Stomach (tissue), 9 donors: Measurements from ENCODE around the gene FAS. TPM values are rescaled to one million over a fixed set of nuclear protein-coding genes. Genes with fewer than 3 reads are reported as not detected.
"Not testable (repeated sequence)": the region's sequence is repeated elsewhere in the genome, so short reads cannot be mapped to it uniquely, and the experiment has no call there.

Experiments
- DNase-seq, 2 donors: peaks; one replicate each; pipeline versions ENCODE4 v3.0.0 to v3.0.0-alpha.2; 2013 to 2019
- H3K27ac ChIP-seq, 5 donors: fragments of 200-600 bp in 4 of 5; sonication (generic) in 4 of 5; one replicate each; pipeline ENCODE4 v1.5.1; 2013 to 2019; ENCODE audit warnings: mild to moderate bottlenecking in 1 of 5, moderate library complexity in 1 of 5
- H3K27me3 ChIP-seq, 3 donors: fragments of 200-600 bp; sonication (generic); one replicate each; pipeline ENCODE4 v1.5.1; 2017 to 2019; ENCODE audit warnings: mixed run types in 1 of 3
- H3K36me3 ChIP-seq, 4 donors: fragments of 200-600 bp; sonication (generic); 1 replicate in 3 of 4; 2 replicates in 1 of 4; pipeline ENCODE4 v1.5.1; 2016 to 2019
- H3K4me1 ChIP-seq, 4 donors: fragments of 200-600 bp; sonication (generic); one replicate each; pipeline ENCODE4 v1.5.1; 2016 to 2019
- H3K4me3 ChIP-seq, 4 donors: fragments of 200-600 bp; sonication (generic) in 3 of 4; one replicate each; pipeline ENCODE4 v1.5.1; 2016 to 2019; ENCODE audit warnings: mild to moderate bottlenecking in 1 of 4
- H3K9me3 ChIP-seq, 4 donors: fragments of 200-600 bp; sonication (generic); one replicate each; pipeline ENCODE4 v1.5.1; 2016 to 2019
- EP300 ChIP-seq: sonication (generic); formaldehyde crosslinking; IDR thresholded peaks from one replicate; pipeline ENCODE4 v1.6.1; 2017; ENCODE audit warnings: antibody characterized with exemption
- POLR2A ChIP-seq, 4 donors: fragments of 450-650 bp; IDR thresholded peaks; one replicate each; pipeline ENCODE4 v1.6.1; 2016; ENCODE audit warnings: antibody characterized with exemption in 4 of 4, control low read depth in 2 of 4, mild to moderate bottlenecking in 1 of 4, moderate library complexity in 1 of 4
- POLR2AphosphoS5 ChIP-seq, 3 donors: sonication (generic); formaldehyde crosslinking; IDR thresholded peaks; one replicate each; pipeline ENCODE4 v1.6.1; 2016; ENCODE audit warnings: antibody characterized with exemption in 3 of 3
- WGBS, 5 donors: extraction: QIAGEN DNeasy Blood & Tissue Kit in 3 of 5; methylation state at CpG; one replicate each; pipeline versions ENCODE4 v1.1.5 to v1.1.7; 2013 to 2018; 5-methylcytosine and 5-hydroxymethylcytosine counted together
- intact Hi-C: fragments of 100-400 bp; cut with DNase I; formaldehyde crosslinking; loops from one replicate; pipeline ENCODE4 v1.15.1; 2023; ENCODE audit warnings: low total_unique reads
- polyA plus RNA-seq, 3 donors: library from polyadenylated mRNA; stranded (reverse); fragments of 200-250 nt; gene quantifications; one replicate each; pipeline ENCODE4 v1.2.3, GENCODE V29; 2013
- total RNA-seq, 5 donors: library from RNA; depleted of rRNA; stranded (reverse); fragments of >200 nt; gene quantifications; one replicate each; pipeline versions ENCODE4 v1.1.0 to v1.2.3, GENCODE V29; 2014 to 2016
- TF ChIP-seq, protein P1 (sequence below), 7 experiments: fragments of 450-650 bp in 4 of 7; fragments of 200-600 bp in 3 of 7; sonication (generic) in 3 of 7; IDR thresholded peaks; one replicate each; pipeline ENCODE4 v1.5.1; 2016 to 2019; ENCODE audit warnings: antibody characterized with exemption in 7 of 7, control low read depth in 2 of 7, mild to moderate bottlenecking in 1 of 7
- donor health status: healthy with polysubstance abuse.
- donor health status: Bipolar disorder and iron deficiency.
- donor health status: healthy.

Gene FAS
- total and polyA plus RNA-seq, 8 donors: 5.0 to 107 (median 19.3) TPM; not detected in 1

DNA sequence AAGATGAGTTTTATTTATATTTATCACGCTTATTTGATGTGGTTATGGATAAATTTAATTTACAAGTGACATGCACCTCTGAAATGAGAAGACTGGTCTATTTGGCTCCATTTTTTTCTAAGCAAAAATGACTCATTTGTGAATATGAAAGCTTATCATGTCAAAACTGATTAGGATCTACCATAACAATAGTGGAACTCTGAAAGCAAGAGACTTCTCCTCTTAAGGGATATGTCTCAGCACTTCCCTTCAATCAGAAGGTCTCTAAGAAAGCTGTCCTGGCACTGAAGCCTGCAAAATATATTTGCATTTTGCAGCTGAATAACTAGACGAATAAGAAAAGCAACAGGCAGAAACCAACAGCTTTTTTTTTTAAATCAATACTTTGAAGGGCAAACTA is 12.7 kb downstream of the FAS start:
- no peak overlapping the region for H3K4me3 ChIP-seq
- peaks cover 5 to 24% (median 12%) of the 10 kb centered on the region in 4 donors for H3K4me1 ChIP-seq
- no peak overlapping the region for H3K27ac ChIP-seq
- intact Hi-C loops: no loop called here
- DNase-seq: no peak
- WGBS, 5 donors: 28 to 77% (median 67%) methylated on average over 2 of the region's 2 CpGs
- TF ChIP-seq POLR2AphosphoS5 (IDR thresholded peaks at IDR 0.05): no peak
- TF ChIP-seq EP300: no peak
- TF ChIP-seq, protein P1, sequence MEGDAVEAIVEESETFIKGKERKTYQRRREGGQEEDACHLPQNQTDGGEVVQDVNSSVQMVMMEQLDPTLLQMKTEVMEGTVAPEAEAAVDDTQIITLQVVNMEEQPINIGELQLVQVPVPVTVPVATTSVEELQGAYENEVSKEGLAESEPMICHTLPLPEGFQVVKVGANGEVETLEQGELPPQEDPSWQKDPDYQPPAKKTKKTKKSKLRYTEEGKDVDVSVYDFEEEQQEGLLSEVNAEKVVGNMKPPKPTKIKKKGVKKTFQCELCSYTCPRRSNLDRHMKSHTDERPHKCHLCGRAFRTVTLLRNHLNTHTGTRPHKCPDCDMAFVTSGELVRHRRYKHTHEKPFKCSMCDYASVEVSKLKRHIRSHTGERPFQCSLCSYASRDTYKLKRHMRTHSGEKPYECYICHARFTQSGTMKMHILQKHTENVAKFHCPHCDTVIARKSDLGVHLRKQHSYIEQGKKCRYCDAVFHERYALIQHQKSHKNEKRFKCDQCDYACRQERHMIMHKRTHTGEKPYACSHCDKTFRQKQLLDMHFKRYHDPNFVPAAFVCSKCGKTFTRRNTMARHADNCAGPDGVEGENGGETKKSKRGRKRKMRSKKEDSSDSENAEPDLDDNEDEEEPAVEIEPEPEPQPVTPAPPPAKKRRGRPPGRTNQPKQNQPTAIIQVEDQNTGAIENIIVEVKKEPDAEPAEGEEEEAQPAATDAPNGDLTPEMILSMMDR (IDR thresholded peaks at IDR 0.05): no peak
- no peak for TF ChIP-seq POLR2A (IDR thresholded peaks at IDR 0.05)
- H3K27me3 ChIP-seq: no peaks in the 10 kb centered on the region
- no peaks in the 10 kb centered on the region for H3K9me3 ChIP-seq
- peaks cover 0 to 41% (median 12%) of the 10 kb centered on the region in 4 donors for H3K36me3 ChIP-seq

DNA sequence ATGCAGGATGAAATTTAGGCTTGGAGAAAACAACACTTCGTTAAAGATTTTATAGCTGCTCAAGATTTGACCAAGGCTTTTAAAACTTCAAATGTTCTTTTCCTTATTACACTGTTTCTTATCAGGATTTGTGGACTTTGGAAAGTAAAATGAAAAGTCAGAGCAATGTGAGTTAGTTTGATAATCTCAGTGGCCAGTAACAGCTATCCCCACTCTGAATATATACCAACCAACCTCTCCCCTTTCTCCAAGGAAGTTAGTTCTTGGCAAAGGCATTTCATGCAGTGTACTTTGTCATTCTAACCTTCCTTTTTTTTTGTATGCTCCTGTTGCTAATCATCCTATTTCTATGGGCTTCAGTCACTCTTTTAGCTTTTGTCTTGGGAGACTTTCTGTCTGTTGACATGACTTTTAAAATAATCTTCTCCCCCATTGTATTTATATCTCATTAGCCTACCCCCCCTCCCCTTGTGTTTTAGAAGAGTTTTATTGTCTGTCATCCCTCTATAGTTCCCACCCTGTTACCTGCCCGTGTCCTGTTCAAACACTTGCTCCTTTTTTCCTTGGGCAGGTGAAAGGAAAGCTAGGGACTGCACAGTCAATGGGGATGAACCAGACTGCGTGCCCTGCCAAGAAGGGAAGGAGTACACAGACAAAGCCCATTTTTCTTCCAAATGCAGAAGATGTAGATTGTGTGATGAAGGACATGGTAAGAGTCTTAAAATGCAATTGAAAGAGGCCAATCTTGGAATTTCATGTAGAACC is 16.7 kb downstream of the FAS start:
- Histone ChIP-seq H3K27me3 (no peaks in the 10 kb centered on the region), H3K27ac (no peak overlapping the region), H3K4me1 (peaks cover 0 to 8% (median 6%) of the 10 kb centered on the region in 4 donors), H3K4me3 (no peak overlapping the region), H3K9me3 (no peaks in the 10 kb centered on the region), H3K36me3 (peaks cover 0 to 81% (median 49%) of the 10 kb centered on the region in 4 donors)
- 52 to 75% (median 56%) methylated on average over 3 of the region's 3 CpGs for WGBS, 5 donors
- TF ChIP-seq POLR2AphosphoS5 (IDR thresholded peaks at IDR 0.05) (no peak), POLR2A (IDR thresholded peaks at IDR 0.05) (no peak), EP300 (no peak)
- TF ChIP-seq, protein P1 (IDR thresholded peaks at IDR 0.05): no peak
- no peak for DNase-seq
- intact Hi-C loops: no loop called here

DNA sequence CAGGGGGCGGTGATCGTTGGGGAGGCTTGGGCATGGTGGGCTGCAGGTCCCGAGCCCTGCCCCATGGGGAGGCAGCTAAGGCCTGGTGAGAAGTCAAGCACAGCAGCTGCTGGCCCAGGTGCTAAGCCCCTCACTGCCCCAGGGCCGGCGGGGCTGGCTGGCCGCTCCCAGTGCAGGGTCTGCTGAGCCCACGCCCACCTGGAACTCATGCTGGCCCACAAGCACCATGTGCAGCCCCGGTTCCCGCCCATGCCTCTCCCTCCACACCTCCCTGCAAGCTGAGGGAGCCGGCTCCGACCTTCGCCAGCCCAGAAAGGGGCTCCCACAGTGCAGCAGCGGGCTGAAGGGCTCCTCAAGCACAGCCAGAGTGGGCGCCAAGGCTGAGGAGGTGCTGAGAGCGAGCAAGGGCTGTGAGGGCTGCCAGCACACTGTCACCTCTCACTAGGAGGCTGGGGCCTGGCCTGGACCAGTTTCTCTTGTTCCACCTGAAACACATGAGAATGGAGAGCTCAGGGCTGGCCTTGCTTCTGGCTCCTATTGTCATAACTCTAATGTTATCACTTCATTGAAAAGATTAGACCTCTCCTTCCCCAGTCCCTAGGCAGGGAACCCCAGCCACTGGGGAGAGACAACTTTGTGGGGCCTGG is 28.2 kb downstream of the FAS start:
- H3K4me3 ChIP-seq, H3K27ac ChIP-seq, H3K27me3 ChIP-seq, H3K9me3 ChIP-seq, H3K4me1 ChIP-seq, DNase-seq, intact Hi-C loops: not testable (repeated sequence)
- peaks cover 0 to 56% (median 52%) of the 10 kb centered on the region in 4 donors for H3K36me3 ChIP-seq
- WGBS, 5 donors: 88 to 99% (median 90%) methylated on average over 15 of the region's 15 CpGs

DNA sequence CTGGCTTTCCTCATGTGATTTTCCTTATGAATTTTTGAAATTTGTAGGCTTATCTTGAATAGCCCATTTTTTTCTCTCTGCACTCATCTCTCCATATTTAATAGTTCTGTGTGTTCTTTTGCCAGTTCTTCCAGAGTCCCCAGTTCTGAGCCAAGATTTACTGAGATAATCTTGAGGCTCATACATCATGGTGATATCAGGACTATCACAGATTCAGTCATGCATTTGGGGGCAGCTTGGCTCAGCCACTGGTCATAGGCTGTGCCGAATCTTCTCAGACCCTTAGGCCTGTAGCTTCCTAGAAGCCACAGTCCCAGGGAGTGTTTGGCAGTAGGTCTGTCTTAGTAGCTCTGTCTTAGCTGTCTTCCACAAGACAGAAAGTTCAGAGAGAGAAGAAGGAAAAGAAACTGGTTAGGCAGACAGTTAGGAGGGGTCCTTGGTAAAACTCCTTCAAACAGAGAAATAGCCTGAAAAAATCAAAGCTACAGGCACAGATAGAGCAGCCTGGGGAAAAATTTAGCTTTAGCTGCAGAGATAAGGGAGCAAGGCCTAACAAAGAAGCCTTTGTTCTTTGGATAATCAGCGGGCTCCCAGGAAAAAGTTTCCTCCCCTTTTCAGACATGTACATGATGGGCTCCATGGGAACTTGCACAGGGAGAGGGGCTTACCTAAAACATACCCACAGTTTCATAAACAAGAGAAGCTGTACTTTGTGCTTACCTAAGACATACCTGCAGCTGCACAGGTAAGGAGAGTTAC is 29.1 kb downstream of the FAS start:
- TF ChIP-seq POLR2A (IDR thresholded peaks at IDR 0.05) (no peak), POLR2AphosphoS5 (IDR thresholded peaks at IDR 0.05) (no peak), EP300 (no peak)
- TF ChIP-seq, protein P1 (IDR thresholded peaks at IDR 0.05): no peak
- peaks cover 0 to 51% (median 45%) of the 10 kb centered on the region in 4 donors for H3K36me3 ChIP-seq
- H3K4me3 ChIP-seq: no peak overlapping the region
- H3K27me3 ChIP-seq: no peaks in the 10 kb centered on the region
- intact Hi-C loops: no loop called here
- H3K9me3 ChIP-seq: peaks cover 0 to 4% (median 0%) of the 10 kb centered on the region in 4 donors
- WGBS, 5 donors: 57 to 86% (median 62%) methylated on average over 2 of the region's 2 CpGs
- no peak for DNase-seq
- H3K27ac ChIP-seq: no peak overlapping the region
- no peaks in the 10 kb centered on the region for H3K4me1 ChIP-seq

DNA sequence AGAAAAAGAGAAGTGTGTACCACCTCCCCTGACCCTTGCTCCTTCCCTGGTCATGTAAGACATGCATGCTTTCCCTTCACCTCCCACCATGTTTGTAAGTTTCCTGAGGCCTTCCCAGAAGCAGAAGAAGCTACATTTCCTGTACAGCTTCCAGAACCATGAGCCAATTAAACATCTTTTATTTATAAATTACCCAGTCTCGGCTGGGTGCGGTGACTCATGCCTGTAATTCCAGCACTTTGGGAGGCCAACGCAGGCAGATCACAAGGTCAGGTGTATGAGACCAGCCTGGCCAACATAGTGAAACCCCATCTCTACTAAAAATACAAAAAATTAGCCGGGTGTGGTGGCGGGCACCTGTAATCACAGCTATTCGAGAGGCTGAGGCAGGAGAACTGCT is 30.9 kb downstream of the FAS start:
- H3K4me1 ChIP-seq, H3K9me3 ChIP-seq, H3K4me3 ChIP-seq, H3K27ac ChIP-seq, intact Hi-C loops, DNase-seq, H3K27me3 ChIP-seq: not testable (repeated sequence)
- peaks cover 0 to 42% (median 29%) of the 10 kb centered on the region in 4 donors for H3K36me3 ChIP-seq
- 82 to 94% (median 86%) methylated on average over 6 of the region's 6 CpGs for WGBS, 5 donors
